Femur (tissue), 1 donor: ENCODE results near the gene BFSP2.
"Not testable (repeated sequence)": the region's sequence is repeated elsewhere in the genome, so short reads cannot be mapped to it uniquely, and the experiment has no call there.

Experiments used
- DNase-seq: peaks from one replicate; pipeline ENCODE4 v3.0.0-alpha.2; 2017

The BFSP2 gene

GRCh38 chr3:133457465-133458067 lies 57.7 kb downstream of the BFSP2 start:
- no peak for DNase-seq

GRCh38 chr3:133459400-133459799 lies 59.5 kb downstream of the BFSP2 start:
- DNase-seq: peak; percentile 62

GRCh38 chr3:133460809-133461208 lies 61.0 kb downstream of the BFSP2 start:
- DNase-seq: no peak

GRCh38 chr3:133461291-133461690 lies 61.4 kb downstream of the BFSP2 start:
- no peak for DNase-seq

- no peak for DNase-seq
These were observed 63.5 kb downstream of the BFSP2 start for GRCh38 chr3:133463347-133463860.

GRCh38 chr3:133464573-133464972 lies 64.7 kb downstream of the BFSP2 start:
- no peak for DNase-seq

- peak; percentile 56 for DNase-seq
These were observed 66.9 kb downstream of the BFSP2 start for GRCh38 chr3:133466531-133467386.

- no peak for DNase-seq
These were observed 67.9 kb downstream of the BFSP2 start for GRCh38 chr3:133467780-133468179.

GRCh38 chr3:133468251-133468721 lies 68.4 kb downstream of the BFSP2 start:
- DNase-seq: no peak

- no peak for DNase-seq
These were observed 69.4 kb downstream of the BFSP2 start for GRCh38 chr3:133469140-133469731.

GRCh38 chr3:133472242-133472641 lies 72.4 kb downstream of the BFSP2 start:
- no peak for DNase-seq

GRCh38 chr3:133472889-133473288 lies 73.0 kb downstream of the BFSP2 start:
- DNase-seq: no peak

GRCh38 chr3:133473472-133474191 lies 73.8 kb downstream of the BFSP2 start:
- not testable (repeated sequence) for DNase-seq

GRCh38 chr3:133474251-133474801 lies 74.5 kb downstream of the BFSP2 start:
- DNase-seq: peak; percentile 92

- no peak for DNase-seq
These were observed 75.0 kb downstream of the BFSP2 start for GRCh38 chr3:133474817-133475216.

GRCh38 chr3:133475245-133476010 lies 75.6 kb downstream of the BFSP2 start:
- DNase-seq: no peak

GRCh38 chr3:133476971-133477375 lies 77.1 kb downstream of the BFSP2 start:
- DNase-seq: no peak

GRCh38 chr3:133477487-133477886 lies 77.6 kb downstream of the BFSP2 start:
- DNase-seq: no peak

GRCh38 chr3:133478624-133479023 lies 78.8 kb downstream of the BFSP2 start:
- DNase-seq: no peak

- no peak for DNase-seq
These were observed 79.5 kb downstream of the BFSP2 start for GRCh38 chr3:133479401-133479800.

- DNase-seq: no peak
These were observed 80.2 kb downstream of the BFSP2 start for GRCh38 chr3:133479895-133480669.
